ENCODE measurements around the gene PLPP2. TPM values are rescaled to one million over a fixed set of nuclear protein-coding genes. Genes with fewer than 3 reads are reported as not detected.

PLPP2 gene
- 77.9 and 98.2 TPM in 2 replicates for total RNA-seq (2014; rRNA removed; shearing (Covaris generic))

GRCh38 chr19:291006-291521, at the start of gene PLPP2:
TSS of gene PLPP2 (minus strand) at chr19:291403. CDS start at chr19:291336, 67 bp downstream.
- peak; percentile 89 for DNase-seq
- peaks cover 2% of the 10 kb centered on the region; the same call in 1 of the 2 replicates for H3K36me3 ChIP-seq (replicated peaks; ENCODE audit: control insufficient read depth, insufficient read depth, low read length)
- H3K4me3 ChIP-seq (ENCODE audit: insufficient read depth, low read depth, low read length) = peak within 1 kb of the TSS; percentile 72
- H3K27me3 ChIP-seq (ENCODE audit: control insufficient read depth, insufficient read depth, low read length) = peaks cover 12% of the 10 kb centered on the region

- H3K36me3 ChIP-seq (replicated peaks; ENCODE audit: control insufficient read depth, insufficient read depth, low read length) = peaks cover 10% of the 10 kb centered on the region
- peak; percentile 43 for DNase-seq
- no peak overlapping the region for H3K4me3 ChIP-seq (ENCODE audit: insufficient read depth, low read depth, low read length)
- H3K27me3 ChIP-seq (ENCODE audit: control insufficient read depth, insufficient read depth, low read length) = peaks cover 9% of the 10 kb centered on the region
These were observed 49.6 kb upstream of the PLPP2 start for GRCh38 chr19:340620-341385.

GRCh38 chr19:339262-339887, 48.2 kb upstream of the PLPP2 start:
- Histone ChIP-seq H3K36me3 (replicated peaks; ENCODE audit: control insufficient read depth, insufficient read depth, low read length) (peaks cover 12% of the 10 kb centered on the region), H3K4me3 (ENCODE audit: insufficient read depth, low read depth, low read length) (no peak overlapping the region), H3K27me3 (ENCODE audit: control insufficient read depth, insufficient read depth, low read length) (no peaks in the 10 kb centered on the region)
- no peak for DNase-seq

- peak; percentile 21 for DNase-seq
- no peak overlapping the region for H3K4me3 ChIP-seq (ENCODE audit: insufficient read depth, low read depth, low read length)
- peaks cover 16% of the 10 kb centered on the region for H3K36me3 ChIP-seq (replicated peaks; ENCODE audit: control insufficient read depth, insufficient read depth, low read length)
- no peaks in the 10 kb centered on the region for H3K27me3 ChIP-seq (ENCODE audit: control insufficient read depth, insufficient read depth, low read length)
These were observed 47.2 kb upstream of the PLPP2 start for GRCh38 chr19:338421-338820.

DNA sequence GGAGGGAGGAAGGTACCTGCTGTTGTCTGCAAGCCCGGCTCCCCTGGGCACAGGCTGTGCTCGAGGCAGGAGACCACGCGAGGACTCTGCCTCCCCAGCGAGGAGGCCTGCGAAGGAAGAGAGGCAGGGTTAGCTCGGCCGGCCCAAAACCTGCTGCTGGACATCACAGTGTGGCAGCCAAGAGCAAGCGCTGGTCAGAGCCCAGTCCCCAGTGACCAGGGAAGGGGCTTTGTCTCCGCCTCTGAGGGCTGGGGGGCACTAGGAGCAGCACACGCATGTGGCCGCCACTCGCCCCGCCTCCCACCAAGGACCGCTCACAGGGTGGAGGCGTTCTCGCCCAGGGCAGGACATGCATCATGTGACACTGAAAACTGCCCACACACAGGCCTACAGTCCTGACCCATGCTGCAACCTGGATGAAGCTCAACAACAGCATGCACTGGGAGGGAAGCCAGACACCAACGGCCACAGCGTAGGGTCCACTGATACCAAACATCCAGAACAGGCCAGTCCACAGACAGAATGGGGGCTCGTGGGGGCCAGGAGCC, 44.9 kb upstream of the PLPP2 start:
- Histone ChIP-seq H3K36me3 (replicated peaks; ENCODE audit: control insufficient read depth, insufficient read depth, low read length) (peaks cover 14% of the 10 kb centered on the region), H3K4me3 (ENCODE audit: insufficient read depth, low read depth, low read length) (no peak overlapping the region), H3K27me3 (ENCODE audit: control insufficient read depth, insufficient read depth, low read length) (no peaks in the 10 kb centered on the region)
- no peak for DNase-seq

- H3K27me3 ChIP-seq (ENCODE audit: control insufficient read depth, insufficient read depth, low read length) = no peaks in the 10 kb centered on the region
- peak; percentile 44 for DNase-seq
- no peak overlapping the region for H3K4me3 ChIP-seq (ENCODE audit: insufficient read depth, low read depth, low read length)
- peaks cover 12% of the 10 kb centered on the region for H3K36me3 ChIP-seq (replicated peaks; ENCODE audit: control insufficient read depth, insufficient read depth, low read length)
These were observed 44.4 kb upstream of the PLPP2 start for GRCh38 chr19:335486-336066.

DNA sequence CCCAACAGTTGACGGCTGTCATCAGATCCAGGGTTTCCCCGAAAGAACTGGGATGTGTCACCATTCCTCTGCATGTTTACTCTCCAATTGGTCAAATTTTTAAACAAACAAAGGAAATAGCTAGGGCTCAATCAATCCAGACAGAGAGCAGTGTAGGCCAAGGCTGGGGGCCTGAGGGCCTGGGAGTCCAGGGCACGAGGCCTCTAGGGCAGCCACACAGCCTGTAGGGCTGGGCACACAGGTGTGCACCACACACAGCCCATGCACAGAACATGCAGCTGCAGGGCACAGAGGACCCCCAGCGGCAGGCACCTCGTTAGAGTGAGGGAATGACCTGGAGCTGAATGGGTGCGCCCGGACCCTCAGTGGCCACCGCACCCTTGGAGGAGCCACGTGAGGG, 43.9 kb upstream of the PLPP2 start:
- Histone ChIP-seq H3K4me3 (ENCODE audit: insufficient read depth, low read depth, low read length) (no peak overlapping the region), H3K36me3 (replicated peaks; ENCODE audit: control insufficient read depth, insufficient read depth, low read length) (peaks cover 11% of the 10 kb centered on the region), H3K27me3 (ENCODE audit: control insufficient read depth, insufficient read depth, low read length) (no peaks in the 10 kb centered on the region)
- peak; percentile 32 for DNase-seq

GRCh38 chr19:334296-335071, 43.3 kb upstream of the PLPP2 start:
- peak; percentile 12 for DNase-seq
- Histone ChIP-seq H3K36me3 (replicated peaks; ENCODE audit: control insufficient read depth, insufficient read depth, low read length) (peaks cover 15% of the 10 kb centered on the region), H3K4me3 (ENCODE audit: insufficient read depth, low read depth, low read length) (no peak overlapping the region), H3K27me3 (ENCODE audit: control insufficient read depth, insufficient read depth, low read length) (no peaks in the 10 kb centered on the region)

DNA sequence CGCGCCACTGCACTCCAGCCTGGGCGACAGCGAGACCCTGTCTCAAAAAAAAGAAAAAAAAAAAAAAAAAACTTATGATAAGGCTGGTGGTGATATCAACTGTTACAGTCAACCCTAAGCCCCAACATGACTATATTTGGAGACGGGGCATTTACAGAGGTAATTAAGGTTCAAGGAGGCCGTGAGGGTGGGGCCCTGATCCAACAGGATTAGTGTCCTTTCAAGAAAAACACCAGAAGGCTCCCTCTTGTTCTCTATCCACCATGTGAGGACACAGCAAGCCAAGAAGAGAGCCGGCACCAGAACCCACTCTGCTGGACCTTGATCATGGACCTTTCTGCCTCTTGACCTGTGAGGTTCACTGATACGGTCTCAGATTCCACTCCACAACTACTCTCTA, 39.3 kb upstream of the PLPP2 start:
- Histone ChIP-seq H3K36me3 (replicated peaks; ENCODE audit: control insufficient read depth, insufficient read depth, low read length) (peaks cover 38% of the 10 kb centered on the region), H3K27me3 (ENCODE audit: control insufficient read depth, insufficient read depth, low read length) (no peaks in the 10 kb centered on the region), H3K4me3 (ENCODE audit: insufficient read depth, low read depth, low read length) (no peak overlapping the region)
- DNase-seq = no peak

DNA sequence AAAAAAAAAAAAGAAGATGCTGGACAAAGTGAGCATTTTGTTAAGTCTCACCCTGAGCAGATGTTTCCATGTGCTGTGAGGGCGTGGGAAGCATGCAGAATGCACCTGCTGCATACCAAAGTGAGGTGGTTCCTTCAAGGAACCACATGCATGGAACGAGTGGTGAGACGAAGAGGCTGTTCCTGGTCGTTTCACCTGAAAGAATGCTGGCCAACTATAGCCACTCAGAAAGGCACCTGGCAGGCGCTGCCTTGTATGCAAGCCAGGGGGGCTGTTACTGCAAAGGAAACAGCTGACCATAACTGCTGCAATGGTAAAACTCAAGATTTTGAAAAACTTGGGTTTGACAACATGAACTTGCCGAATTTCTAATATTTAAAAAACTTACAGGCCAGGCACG, 38.7 kb upstream of the PLPP2 start:
- H3K36me3 ChIP-seq (replicated peaks; ENCODE audit: control insufficient read depth, insufficient read depth, low read length) = peaks cover 43% of the 10 kb centered on the region
- DNase-seq = peak; percentile 14
- H3K27me3 ChIP-seq (ENCODE audit: control insufficient read depth, insufficient read depth, low read length) = no peaks in the 10 kb centered on the region
- H3K4me3 ChIP-seq (ENCODE audit: insufficient read depth, low read depth, low read length) = no peak overlapping the region

DNA sequence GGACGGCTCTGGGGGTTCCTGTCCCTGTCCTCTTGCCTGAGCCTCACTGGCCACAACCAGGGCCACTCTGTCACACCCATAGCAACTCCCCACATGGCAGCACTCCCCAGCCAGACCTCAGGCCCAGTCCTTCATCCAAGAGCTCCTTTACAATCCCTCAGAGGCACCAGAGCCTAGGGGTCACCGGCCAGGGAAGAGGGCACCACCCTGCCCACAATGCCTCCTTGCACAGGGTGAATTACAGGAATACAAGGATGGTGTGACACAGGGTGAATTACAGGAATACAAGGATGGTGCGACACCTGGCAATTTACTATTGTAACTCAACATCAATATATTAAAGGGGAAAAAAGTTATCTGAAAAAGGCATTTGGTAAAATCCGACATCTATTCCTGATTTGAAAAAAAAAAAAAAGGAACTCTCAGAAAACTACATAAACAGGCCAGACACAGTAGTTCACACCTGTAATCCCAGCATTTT, 36.9 kb upstream of the PLPP2 start:
- Histone ChIP-seq H3K36me3 (replicated peaks; ENCODE audit: control insufficient read depth, insufficient read depth, low read length) (peaks cover 45% of the 10 kb centered on the region), H3K27me3 (ENCODE audit: control insufficient read depth, insufficient read depth, low read length) (no peaks in the 10 kb centered on the region)

GRCh38 chr19:327291-328024, 36.3 kb upstream of the PLPP2 start:
- Histone ChIP-seq H3K27me3 (ENCODE audit: control insufficient read depth, insufficient read depth, low read length) (no peaks in the 10 kb centered on the region), H3K4me3 (ENCODE audit: insufficient read depth, low read depth, low read length) (no peak overlapping the region), H3K36me3 (replicated peaks; ENCODE audit: control insufficient read depth, insufficient read depth, low read length) (peaks cover 50% of the 10 kb centered on the region)
- DNase-seq = peak; percentile 39

More for the DNA sequence above, 36.9 kb upstream of the PLPP2 start:
- no peak for DNase-seq
- no peak overlapping the region for H3K4me3 ChIP-seq (ENCODE audit: insufficient read depth, low read depth, low read length)

DNA sequence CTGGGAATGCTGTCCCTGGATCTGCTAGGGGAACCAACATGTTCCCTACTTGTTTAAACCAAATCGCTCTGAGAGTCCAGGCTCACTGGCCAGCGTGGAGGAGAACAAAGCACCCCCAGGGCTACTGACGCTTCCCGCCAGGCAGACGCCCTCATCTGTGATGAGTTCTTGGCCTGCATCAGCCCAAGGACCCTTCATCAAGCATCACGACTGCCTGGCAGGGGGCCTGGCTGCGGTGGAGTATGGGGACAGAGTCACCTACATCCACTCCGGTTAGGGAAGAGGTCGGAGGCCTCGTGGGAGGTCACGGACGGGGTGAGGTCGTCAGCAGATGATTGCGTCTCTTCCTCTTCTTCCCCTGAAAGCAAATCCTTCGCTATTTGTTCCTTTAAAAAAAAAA, 35.7 kb upstream of the PLPP2 start:
- peak; percentile 44 for DNase-seq
- Histone ChIP-seq H3K4me3 (ENCODE audit: insufficient read depth, low read depth, low read length) (no peak overlapping the region), H3K36me3 (replicated peaks; ENCODE audit: control insufficient read depth, insufficient read depth, low read length) (peaks cover 52% of the 10 kb centered on the region), H3K27me3 (ENCODE audit: control insufficient read depth, insufficient read depth, low read length) (no peaks in the 10 kb centered on the region)
